Measurements from ENCODE around the gene AATF. TPM values are rescaled to one million over a fixed set of nuclear protein-coding genes. Genes with fewer than 3 reads are reported as not detected.
A peak's percentile ranks its signal among the peaks of the same experiment; 100 is the strongest.

Gene AATF
- polyA plus RNA-seq, 3 donors, result 24.3 to 57.9 (median 41.1) TPM

DNA sequence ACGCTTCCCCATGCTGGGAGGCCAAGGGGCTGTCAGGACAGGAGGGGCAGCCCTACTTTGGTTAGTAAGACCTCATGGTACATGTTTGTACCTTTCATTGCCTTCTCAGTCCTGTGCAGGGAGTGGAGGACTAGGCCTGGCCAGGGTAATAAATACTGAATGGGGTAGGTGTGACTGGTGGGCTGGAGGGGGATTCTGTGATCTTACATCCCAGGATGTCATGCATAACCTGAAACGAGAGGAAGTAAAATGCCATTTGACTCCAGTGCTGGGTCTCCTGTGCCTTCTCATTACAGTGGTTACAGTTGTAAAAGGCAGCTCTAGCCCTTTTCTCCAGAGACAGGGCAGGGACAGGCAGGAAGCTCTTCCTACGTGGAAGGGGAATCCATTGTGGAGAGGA lies 138.2 kb downstream of the AATF start:
- intact Hi-C loops (cut with micrococcal nuclease), result no loop called here
- Mint-ChIP-seq H3K4me3 (no peak overlapping the region), H3K27ac (peak overlapping the region in 1 of 7 donors; percentile 70), H3K36me3 (peaks cover 26 to 32% of the 10 kb centered on the region in 2 donors), H3K9me3 (no peaks in the 10 kb centered on the region), H3K27me3 (ENCODE audit: low read depth in 3 of 3) (peaks cover 0 to 2% (median 0%) of the 10 kb centered on the region in 3 donors), H3K4me1 (peaks cover 23% of the 10 kb centered on the region)
- no peak for DNase-seq
- H3K36me3 ChIP-seq (replicated peaks in 1 of 2; ENCODE audit: control insufficient read depth in 1 of 2, insufficient read depth in 2 of 2, low read length in 2 of 2), result peaks cover 5 to 22% of the 10 kb centered on the region in 2 donors
- no peak overlapping the region for H2AFZ ChIP-seq (ENCODE audit: insufficient read depth, low read depth, low read length, poor library complexity, severe bottlenecking)
- no peaks in the 10 kb centered on the region for H3K79me2 ChIP-seq (ENCODE audit: insufficient read depth, low read length)
- 100% methylated on average over 2 of the region's 3 CpGs for WGBS (ENCODE audit: insufficient coverage)
- no peaks in the 10 kb centered on the region for H3K27me3 ChIP-seq (ENCODE audit: control insufficient read depth in 2 of 2, insufficient read depth in 2 of 2, low read length in 2 of 2)
- H3K4me3 ChIP-seq (replicated peaks in 1 of 3; ENCODE audit: low read depth in 2 of 3, low read length in 3 of 3), result no peak overlapping the region
- TF ChIP-seq CTCF (IDR thresholded peaks at IDR 0.05), result no peak
- H3K9me3 ChIP-seq (replicated peaks in 1 of 2; ENCODE audit: control insufficient read depth in 1 of 2, insufficient read depth in 1 of 2, low read length in 2 of 2), result no peaks in the 10 kb centered on the region
- H3K9ac ChIP-seq (ENCODE audit: insufficient read depth, low read length, poor library complexity, severe bottlenecking), result no peak overlapping the region
- peaks cover 18 to 21% of the 10 kb centered on the region in 2 donors for H3K4me1 ChIP-seq (ENCODE audit: control insufficient read depth in 1 of 2, insufficient read depth in 2 of 2, low read length in 2 of 2)
- no peak overlapping the region for H3K27ac ChIP-seq (ENCODE audit: low read depth in 1 of 2, low read length in 2 of 2)
- no peaks in the 10 kb centered on the region for H4K20me1 ChIP-seq (ENCODE audit: insufficient read depth, low read length)
- no peak overlapping the region for H3K4me2 ChIP-seq (replicated peaks; ENCODE audit: extremely low read depth, low read length, poor library complexity, severe bottlenecking)

GRCh38 chr17:37087683-37088082 lies 138.9 kb downstream of the AATF start:
- Histone ChIP-seq H3K9me3 (replicated peaks in 1 of 2; ENCODE audit: control insufficient read depth in 1 of 2, insufficient read depth in 1 of 2, low read length in 2 of 2) (no peaks in the 10 kb centered on the region), H2AFZ (ENCODE audit: insufficient read depth, low read depth, low read length, poor library complexity, severe bottlenecking) (no peak overlapping the region), H3K4me1 (ENCODE audit: control insufficient read depth in 1 of 2, insufficient read depth in 2 of 2, low read length in 2 of 2) (peaks cover 18 to 21% of the 10 kb centered on the region in 2 donors), H3K27me3 (ENCODE audit: control insufficient read depth in 2 of 2, insufficient read depth in 2 of 2, low read length in 2 of 2) (no peaks in the 10 kb centered on the region), H4K20me1 (ENCODE audit: insufficient read depth, low read length) (no peaks in the 10 kb centered on the region), H3K4me2 (replicated peaks; ENCODE audit: extremely low read depth, low read length, poor library complexity, severe bottlenecking) (no peak overlapping the region), H3K9ac (ENCODE audit: insufficient read depth, low read length, poor library complexity, severe bottlenecking) (no peak overlapping the region), H3K4me3 (replicated peaks in 1 of 3; ENCODE audit: low read depth in 2 of 3, low read length in 3 of 3) (no peak overlapping the region), H3K27ac (ENCODE audit: low read depth in 1 of 2, low read length in 2 of 2) (no peak overlapping the region), H3K79me2 (ENCODE audit: insufficient read depth, low read length) (no peaks in the 10 kb centered on the region), H3K36me3 (replicated peaks in 1 of 2; ENCODE audit: control insufficient read depth in 1 of 2, insufficient read depth in 2 of 2, low read length in 2 of 2) (peaks cover 5 to 22% of the 10 kb centered on the region in 2 donors)
- H3K4me3 Mint-ChIP-seq, result no peak overlapping the region
- WGBS (ENCODE audit: insufficient coverage), result 95% methylated on average over 5 of the region's 5 CpGs
- intact Hi-C loops (cut with micrococcal nuclease), result no loop called here
- H3K36me3 Mint-ChIP-seq, result peaks cover 26 to 32% of the 10 kb centered on the region in 2 donors
- H3K9me3 Mint-ChIP-seq, result no peaks in the 10 kb centered on the region
- DNase-seq, result no peak
- H3K27ac Mint-ChIP-seq, result no peak overlapping the region
- peaks cover 0 to 2% (median 0%) of the 10 kb centered on the region in 3 donors for H3K27me3 Mint-ChIP-seq (ENCODE audit: low read depth in 3 of 3)
- peaks cover 23% of the 10 kb centered on the region for H3K4me1 Mint-ChIP-seq
- no peak for TF ChIP-seq CTCF (IDR thresholded peaks at IDR 0.05)
